Neural progenitor cell (in vitro differentiated cells): ENCODE data around the gene ZBED1.
"Not testable (repeated sequence)": the region's sequence is repeated elsewhere in the genome, so short reads cannot be mapped to it uniquely, and the experiment has no call there.

ENCODE experiments used
- CTCF ChIP-seq: fragments of 200-600 bp; sonication (generic); IDR thresholded peaks from 2 replicates; pipeline ENCODE4 v1.5.1; 2017; ENCODE audit warnings: antibody characterized with exemption, mild to moderate bottlenecking
- EZH2 ChIP-seq: fragments of 200-600 bp; sonication (generic); IDR thresholded peaks from 2 replicates; pipeline ENCODE4 v1.6.1; 2017; ENCODE audit warnings: antibody characterized with exemption, mild to moderate bottlenecking, moderate library complexity

- TF ChIP-seq CTCF, EZH2: not testable (repeated sequence)
Measured at GRCh38 chrX:2534261-2535021, 33.7 kb upstream of the ZBED1 start.
